AG09319 (cell line): Measurements from ENCODE around the gene NEURL1B.
"Not testable (repeated sequence)": the region's sequence is repeated elsewhere in the genome, so short reads cannot be mapped to it uniquely, and the experiment has no call there.

Experiments used
- DNase-seq: peaks from one replicate; pipeline ENCODE4 v3.0.0-alpha.2; 2010; ENCODE audit warnings: low read depth; ENCODE audit errors: extremely low read depth
- CTCF ChIP-seq: IDR thresholded peaks from 2 replicates; pipeline ENCODE4 v1.5.1; 2011; ENCODE audit warnings: low read depth, mild to moderate bottlenecking, inconsistent platforms, low read length, moderate library complexity

NEURL1B gene

GRCh38 chr5:172674155-172674554, 33.1 kb downstream of the NEURL1B start:
- TF ChIP-seq CTCF: no peak
- DNase-seq: no peak

GRCh38 chr5:172676914-172677475, 35.9 kb downstream of the NEURL1B start:
- DNase-seq: no peak

GRCh38 chr5:172678362-172678874, 37.4 kb downstream of the NEURL1B start:
- not testable (repeated sequence) for DNase-seq

More at GRCh38 chr5:172676914-172677475, 35.9 kb downstream of the NEURL1B start:
- TF ChIP-seq CTCF: no peak

- TF ChIP-seq CTCF: no peak
- no peak for DNase-seq
These were observed 37.8 kb downstream of the NEURL1B start for GRCh38 chr5:172678902-172679301.

GRCh38 chr5:172679628-172680212, 38.7 kb downstream of the NEURL1B start:
- no peak for DNase-seq

GRCh38 chr5:172680921-172681320, 39.9 kb downstream of the NEURL1B start:
- DNase-seq: no peak

More at GRCh38 chr5:172679628-172680212, 38.7 kb downstream of the NEURL1B start:
- no peak for TF ChIP-seq CTCF

GRCh38 chr5:172681421-172681820, 40.4 kb downstream of the NEURL1B start:
- no peak for DNase-seq
- no peak for TF ChIP-seq CTCF

More at GRCh38 chr5:172680921-172681320, 39.9 kb downstream of the NEURL1B start:
- TF ChIP-seq CTCF: no peak

- DNase-seq: no peak
- no peak for TF ChIP-seq CTCF
These were observed 42.2 kb downstream of the NEURL1B start for GRCh38 chr5:172683264-172683644.
